H1 (cell line): ENCODE results near the gene PCDHGA2. TPM values are rescaled to one million over a fixed set of nuclear protein-coding genes. Genes with fewer than 3 reads are reported as not detected.

Experiments
- CTCF ChIA-PET: fragments of 300-600 bp; sonication (Branson Sonifier 250); formaldehyde crosslinking; loops from one replicate; lab custom pipeline; 2021; ENCODE audit not compliant: partially characterized antibody; lab: Charles Lee
- POLR2A ChIA-PET: fragments of 300-600 bp; sonication (Branson Sonifier 250); formaldehyde crosslinking; loops from one replicate; lab custom pipeline; 2021; ENCODE audit warnings: inconsistent platforms; ENCODE audit not compliant: partially characterized antibody; lab: Charles Lee
- DNase-seq, 2 experiments: peaks; one replicate each; pipeline versions ENCODE4 v3.0.0 to v3.0.0-alpha.2; 2010 to 2022; ENCODE audit warnings: low spot score in 2 of 2, low read depth in 1 of 2, mixed read lengths in 1 of 2
- FAIRE-seq: peaks from 2 replicates; lab custom pipeline; 2011; peaks lifted over from hg19 to GRCh38; lab: Jason Lieb, UNC
- H2AFZ ChIP-seq: 2 replicates; pipeline ENCODE4 v1.8.1; 2012; ENCODE audit warnings: low read length, inconsistent platforms
- H2AK5ac ChIP-seq: 2 replicates; pipeline ENCODE4 v1.6.1; 2013; ENCODE audit warnings: low read depth, low read length
- H2BK120ac ChIP-seq: replicated peaks from 2 replicates; pipeline ENCODE3; 2013; ENCODE audit warnings: low read depth, low read length, inconsistent platforms
- H2BK12ac ChIP-seq: 2 replicates; pipeline ENCODE4 v1.6.1; 2013; ENCODE audit warnings: low read depth, low read length
- H2BK15ac ChIP-seq: 2 replicates; pipeline ENCODE4 v1.6.1; 2013; ENCODE audit warnings: low read length
- H2BK20ac ChIP-seq: 2 replicates; pipeline ENCODE4 v1.6.1; 2013; ENCODE audit warnings: low read length
- H2BK5ac ChIP-seq: 2 replicates; pipeline ENCODE4 v1.6.1; 2013; ENCODE audit warnings: low read depth, low read length
- H3K14ac ChIP-seq: 2 replicates; pipeline ENCODE4 v1.6.1; 2013; ENCODE audit warnings: inconsistent platforms; ENCODE audit not compliant: insufficient read length
- H3K18ac ChIP-seq: 2 replicates; pipeline ENCODE4 v1.6.1; 2013; ENCODE audit warnings: low read length; ENCODE audit errors: extremely low read depth
- H3K23ac ChIP-seq: 2 replicates; pipeline ENCODE4 v1.6.1; 2013; ENCODE audit warnings: inconsistent platforms; ENCODE audit not compliant: insufficient read length
- H3K23me2 ChIP-seq: 2 replicates; pipeline ENCODE4 v1.6.1; 2013; ENCODE audit warnings: low read depth, low read length
- H3K27ac ChIP-seq: 2 replicates; pipeline ENCODE4 v1.6.1; 2011; ENCODE audit warnings: low read depth, low read length, inconsistent platforms
- H3K27me3 ChIP-seq, 4 experiments: replicated peaks in 1 of 4; 1 replicate in 1 of 4; 2 replicates in 3 of 4; pipeline versions ENCODE4 v1.6.1 to v1.8.1; 2011 to 2013; ENCODE audit warnings: low read length in 3 of 4, mild to moderate bottlenecking in 3 of 4, inconsistent platforms in 2 of 4, mixed read lengths in 2 of 4, moderate library complexity in 1 of 4; ENCODE audit not compliant: control insufficient read depth in 3 of 4, insufficient read depth in 3 of 4; ENCODE audit errors: extremely low read depth in 1 of 4
- H3K36me3 ChIP-seq, 4 experiments: 2 replicates each; pipeline versions ENCODE4 v1.6.1 to v1.8.1; 2011 to 2013; ENCODE audit warnings: mild to moderate bottlenecking in 4 of 4, low read length in 3 of 4, moderate library complexity in 2 of 4, control low read depth in 1 of 4, inconsistent platforms in 1 of 4; ENCODE audit not compliant: insufficient read depth in 4 of 4, control insufficient read depth in 2 of 4
- H3K4ac ChIP-seq: replicated peaks from 2 replicates; pipeline ENCODE3; 2013; ENCODE audit warnings: low read length, low read depth, mixed read lengths, inconsistent platforms; ENCODE audit not compliant: insufficient read length
- H3K4me1 ChIP-seq, 4 experiments: replicated peaks in 1 of 4; 1 replicate in 1 of 4; 2 replicates in 3 of 4; pipeline versions ENCODE4 v1.6.1 to v1.8.1; 2011 to 2013; ENCODE audit warnings: low read length in 3 of 4, inconsistent platforms in 2 of 4, mixed read lengths in 1 of 4; ENCODE audit not compliant: insufficient read depth in 4 of 4, control insufficient read depth in 3 of 4
- H3K4me2 ChIP-seq, 2 experiments: 2 replicates each; pipeline versions ENCODE4 v1.6.1 to v1.8.1; 2011 to 2013; ENCODE audit warnings: low read depth in 2 of 2, low read length in 2 of 2, control low read depth in 1 of 2, inconsistent platforms in 1 of 2, mild to moderate bottlenecking in 1 of 2; ENCODE audit not compliant: insufficient read depth in 1 of 2
- H3K4me3 ChIP-seq, 4 experiments: fragments of 200-600, 300-600 bp in 1 of 4; sonication (generic), shearing (Covaris generic), sonication (Bioruptor Twin) in 1 of 4; 2 replicates each; pipeline versions ENCODE4 v1.5.1 to v1.8.1; 2011 to 2016; ENCODE audit warnings: low read length in 4 of 4, low read depth in 3 of 4, control low read depth in 2 of 4, inconsistent platforms in 2 of 4, mild to moderate bottlenecking in 2 of 4, mixed read lengths in 1 of 4, moderate library complexity in 1 of 4; ENCODE audit not compliant: insufficient read depth in 2 of 4; ENCODE audit errors: extremely low read depth in 1 of 4
- H3K56ac ChIP-seq: replicated peaks from 2 replicates; pipeline ENCODE3; 2013; ENCODE audit warnings: low read depth, mild to moderate bottlenecking, mixed read lengths, low read length, inconsistent platforms; ENCODE audit not compliant: insufficient read length
- H3K79me1 ChIP-seq: 2 replicates; pipeline ENCODE4 v1.6.1; 2013; ENCODE audit warnings: low read depth, low read length, control low read depth
- H3K79me2 ChIP-seq, 2 experiments: 2 replicates each; pipeline versions ENCODE4 v1.6.1 to v1.8.1; 2012 to 2013; ENCODE audit warnings: low read length in 2 of 2, mild to moderate bottlenecking in 2 of 2, inconsistent platforms in 1 of 2; ENCODE audit not compliant: insufficient read depth in 2 of 2, control insufficient read depth in 1 of 2
- H3K9ac ChIP-seq, 4 experiments: replicated peaks in 1 of 4; 1 replicate in 1 of 4; 2 replicates in 3 of 4; pipeline versions ENCODE4 v1.6.1 to v1.8.1; 2011 to 2013; ENCODE audit warnings: low read depth in 3 of 4, low read length in 3 of 4, control low read depth in 2 of 4, mild to moderate bottlenecking in 2 of 4, moderate library complexity in 2 of 4, inconsistent platforms in 1 of 4; ENCODE audit errors: extremely low read depth in 1 of 4
- H3K9me3 ChIP-seq, 2 experiments: 2 replicates each; pipeline versions ENCODE4 v1.6.1 to v1.8.1; 2012 to 2013; ENCODE audit warnings: mild to moderate bottlenecking in 2 of 2, moderate library complexity in 2 of 2, control low read depth in 1 of 2, inconsistent platforms in 1 of 2, low read depth in 1 of 2, low read length in 1 of 2, mixed read lengths in 1 of 2; ENCODE audit not compliant: insufficient read depth in 2 of 2
- H4K20me1 ChIP-seq, 2 experiments: replicated peaks in 1 of 2; 2 replicates each; pipeline versions ENCODE3 to v1.8.1; 2011 to 2013; ENCODE audit warnings: inconsistent platforms in 2 of 2, low read length in 2 of 2, mild to moderate bottlenecking in 1 of 2; ENCODE audit not compliant: insufficient read depth in 2 of 2, control insufficient read depth in 1 of 2
- H4K5ac ChIP-seq: 2 replicates; pipeline ENCODE4 v1.6.1; 2013; ENCODE audit warnings: low read length, low read depth, mixed read lengths, inconsistent platforms; ENCODE audit not compliant: insufficient read length
- H4K8ac ChIP-seq: 2 replicates; pipeline ENCODE4 v1.8.0; 2013; ENCODE audit warnings: mild to moderate bottlenecking, moderate library complexity, low read length, inconsistent platforms; ENCODE audit not compliant: insufficient read depth; ENCODE audit errors: extremely low read depth
- H4K91ac ChIP-seq: replicated peaks from 2 replicates; pipeline ENCODE3; 2013; ENCODE audit warnings: low read length, mixed read lengths, inconsistent platforms; ENCODE audit not compliant: insufficient read length
- ATF3 ChIP-seq: IDR thresholded peaks from 2 replicates; pipeline ENCODE4 v1.6.1; 2011; ENCODE audit warnings: low read depth, mild to moderate bottlenecking, low read length; ENCODE audit not compliant: insufficient read depth
- BACH1 ChIP-seq: IDR thresholded peaks from 2 replicates; pipeline ENCODE4 v1.6.1; 2012; ENCODE audit warnings: low read length, improper control_type of control experiment
- BCL11A ChIP-seq, 2 experiments: IDR thresholded peaks; one replicate each; pipeline ENCODE4 v1.6.1; 2011; ENCODE audit warnings: low read depth in 2 of 2, low read length in 2 of 2, mild to moderate bottlenecking in 2 of 2
- FOSL1 ChIP-seq: IDR thresholded peaks from 2 replicates; pipeline ENCODE4 v1.6.1; 2011; ENCODE audit warnings: mild to moderate bottlenecking, low read depth, low read length, moderate library complexity; ENCODE audit not compliant: insufficient read depth
- KDM4A ChIP-seq: IDR thresholded peaks from one replicate; pipeline ENCODE4 v1.7.1; 2012; ENCODE audit warnings: low read depth, mild to moderate bottlenecking, moderate library complexity, low read length, inconsistent platforms; ENCODE audit not compliant: severe bottlenecking
- MAX ChIP-seq: IDR thresholded peaks from 2 replicates; pipeline ENCODE4 v1.6.1; 2012; ENCODE audit warnings: inconsistent platforms
- NRF1 ChIP-seq: IDR thresholded peaks from 2 replicates; pipeline ENCODE4 v1.6.1; 2011; ENCODE audit warnings: mild to moderate bottlenecking, low read depth, low read length, improper control_type of control experiment
- POLR2AphosphoS5 ChIP-seq: IDR thresholded peaks from 2 replicates; pipeline ENCODE4 v1.6.1; 2011; ENCODE audit warnings: low read depth, low read length
- RFX5 ChIP-seq: IDR thresholded peaks from 2 replicates; pipeline ENCODE4 v1.6.1; 2011; ENCODE audit warnings: low read depth, low read length, improper control_type of control experiment, borderline replicate concordance
- RXRA ChIP-seq: IDR thresholded peaks from 2 replicates; pipeline ENCODE4 v1.6.1; 2011; ENCODE audit warnings: low read depth, mild to moderate bottlenecking, low read length, moderate library complexity; ENCODE audit not compliant: insufficient read depth
- WGBS, 2 experiments: shearing (Covaris generic) in 1 of 2; methylation state at CpG; one replicate each; pipeline versions ENCODE4 v1.1.6 to v1.1.7; 2013 to 2015; ENCODE audit warnings: low lambda C conversion rate in 2 of 2, mixed read lengths in 2 of 2, inconsistent platforms in 1 of 2, low coverage in 1 of 2, missing lambda C conversion rate in 1 of 2; ENCODE audit not compliant: insufficient replicate concordance in 2 of 2, insufficient coverage in 1 of 2, insufficient read length in 1 of 2; ENCODE audit errors: extremely low coverage in 1 of 2, missing lambda C conversion rate in 1 of 2; 5-methylcytosine and 5-hydroxymethylcytosine counted together
- polyA plus RNA-seq, 7 experiments: library from polyadenylated mRNA; depleted of rRNA in 3 of 7; stranded (reverse) in 5 of 7; unstranded in 2 of 7; fragments of >200 nt in 5 of 7; fragments of 200-250 nt in 2 of 7; gene quantifications; 1 replicate in 5 of 7; 2 replicates in 1 of 7; 4 replicates in 1 of 7; pipeline versions ENCODE4 v1.2.1 to v1.2.3, GENCODE V29; 2011 to 2013; ENCODE audit warnings: missing spikeins in 2 of 7, mixed read lengths in 2 of 7
- total RNA-seq: library from RNA; stranded (reverse); fragmentation: NEBNext Ultra II Directional; extraction: Animal tissue kit (Norgen Biotek cat#: 25700); gene quantifications from 2 replicates; pipeline ENCODE4 v1.2.1, GENCODE V29; 2021

PCDHGA2 gene
- total and polyA plus RNA-seq, 2 of the 8 experiments (the other 6 are each of a cell fraction or from before 2014, with no cell fraction given) = 0.32 to 0.39 TPM

DNA sequence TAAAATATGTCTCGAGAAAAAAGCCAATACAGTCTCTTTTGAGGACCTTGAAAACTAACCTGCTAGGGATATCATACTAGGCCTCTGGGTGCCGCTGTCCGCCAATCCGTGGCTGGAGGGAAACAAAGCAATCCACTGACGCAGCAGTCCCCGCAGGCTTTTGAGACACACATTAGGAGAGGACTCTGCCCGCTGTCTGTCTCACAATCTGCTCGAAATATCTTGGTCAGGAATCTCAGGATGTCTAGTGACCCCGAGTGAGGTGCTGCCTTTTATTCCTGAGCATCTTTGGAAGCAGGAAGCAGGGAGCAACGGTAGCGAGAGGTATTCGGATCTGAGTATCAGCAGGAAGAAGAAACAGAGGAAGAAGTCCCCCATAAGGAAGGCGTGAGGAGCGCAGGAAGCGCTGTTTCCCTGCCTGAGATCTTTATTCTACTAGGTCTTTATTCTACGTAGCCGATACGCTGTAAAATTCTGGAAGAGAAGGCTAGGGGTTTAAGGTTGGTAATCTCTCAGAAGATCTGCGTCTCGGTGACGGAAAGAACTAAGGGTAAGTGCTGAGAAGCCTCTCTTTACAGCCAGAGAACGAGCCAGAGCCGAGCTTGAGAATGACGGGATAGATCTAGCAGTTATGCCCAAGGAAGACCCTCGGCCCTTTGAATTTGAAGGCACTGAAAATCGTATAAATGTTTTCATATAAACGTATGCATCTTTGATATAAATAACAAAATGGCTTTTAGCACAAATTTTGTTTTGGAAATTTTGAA lies 12.3 kb upstream of the PCDHGA2 start:
- Histone ChIP-seq H2AFZ (peak overlapping the region; percentile 83), H4K91ac (peak overlapping the region; percentile 81), H3K4me3 (peak overlapping the region; percentile 31 to 54 (median 50)), H3K27ac (no peak overlapping the region), H2BK5ac (peak overlapping the region; percentile 77; the same call in 1 of the 2 replicates), H3K56ac (no peak overlapping the region), H2BK120ac (no peak overlapping the region), H3K14ac (no peak overlapping the region), H3K36me3 (no peaks in the 10 kb centered on the region; a peak in 1 of 8 replicates), H2BK15ac (no peak overlapping the region), H2AK5ac (no peak overlapping the region), H3K9me3 (peaks cover 11 to 12% of the 10 kb centered on the region in 2 experiments), H3K27me3 (no peaks in the 10 kb centered on the region), H3K23ac (no peak overlapping the region), H3K4ac (no peak overlapping the region), H2BK12ac (peak overlapping the region; percentile 56; the same call in 1 of the 2 replicates), H4K20me1 (no peaks in the 10 kb centered on the region), H3K9ac (peak overlapping the region; percentile 34 to 77 (median 43); a peak in 4 of 7 replicates), H4K5ac (no peak overlapping the region), H4K8ac (no peak overlapping the region), H3K4me1 (no peaks in the 10 kb centered on the region), H2BK20ac (no peak overlapping the region), H3K18ac (no peak overlapping the region), H3K79me1 (no peaks in the 10 kb centered on the region), H3K23me2 (0 out of 2 replicates have a peak, but pooled peaks cover 1% of the 10 kb centered on the region), H3K79me2 (no peaks in the 10 kb centered on the region), H3K4me2 (peak overlapping the region; percentile 47 to 48)
- FAIRE-seq (no peak), DNase-seq (peak in 1 of 2 experiments; percentile 73)
- POLR2A ChIA-PET = interaction anchor here (0.7 to 1.6 kb wide), 3 partner anchors 8 to 86 kb away, joined by 3 read pairs; no protein-coding TSS in a partner anchor
- CTCF ChIA-PET = interaction anchor here (0.6 to 4.0 kb wide), 13 partner anchors 9 to 402 kb away, joined by 3 to 19 read pairs (median 6); partner anchors contain the start of genes PCDHB11, PCDHGA10, PCDHGA2 and PCDHGA3
- 57% methylated on average over 27 of the region's 27 CpGs; no CpG with 5 or more reads in 1 of the 2 experiments for WGBS, 2 experiments
- peak; percentile 47; the same call in 1 of the 2 replicates for TF ChIP-seq POLR2AphosphoS5
- no peak for TF ChIP-seq RXRA
- TF ChIP-seq BACH1 = peak; percentile 65
- peak; percentile 37; the same call in 1 of the 2 replicates for TF ChIP-seq MAX
- TF ChIP-seq FOSL1 = no peak
- TF ChIP-seq BCL11A (IDR thresholded peaks at IDR 0.05; ENCODE audit: low read depth in 2 of 2, low read length in 2 of 2) = no peak
- TF ChIP-seq RFX5 = no peak
- TF ChIP-seq ATF3 = no peak
- TF ChIP-seq KDM4A = peak; percentile 64
- no peak for TF ChIP-seq NRF1
